Measurements from ENCODE around the gene FLVCR2. TPM values are rescaled to one million over a fixed set of nuclear protein-coding genes. Genes with fewer than 3 reads are reported as not detected.

FLVCR2 gene
- total and polyA plus RNA-seq, 4 experiments from 2014 or later: 1.9 to 4.1 (median 3.2) TPM

GRCh38 chr14:75660630-75661498 lies 82.4 kb downstream of the FLVCR2 start, which contains the start of the genes ERG28 and TTLL5:
Gene ERG28, minus strand, starts transcription at chr14:75660876. Its CDS starts 3,374 bp downstream, at chr14:75657502.
Gene TTLL5, plus strand, starts transcription at chr14:75661246. Its CDS starts 1,904 bp downstream, at chr14:75663150.
- Histone ChIP-seq H3K27me3 (ENCODE audit: insufficient read depth, low read length) (no peaks in the 10 kb centered on the region), H3K4me1 (ENCODE audit: insufficient read depth, low read length) (peaks cover 20% of the 10 kb centered on the region), H3K9me3 (ENCODE audit: control insufficient read depth in 1 of 2, low read length in 2 of 2) (no peaks in the 10 kb centered on the region), H3K4me3 (ENCODE audit: low read length in 2 of 2) (peak within 1 kb of the TSS; percentile 92 to 95), H3K27ac (ENCODE audit: low read depth, low read length) (peak within 1 kb of the TSS; percentile 88), H3K36me3 (ENCODE audit: insufficient read depth, low read length) (peaks cover 12% of the 10 kb centered on the region)
- CTCF ChIA-PET (ENCODE audit: partially characterized antibody): interaction anchor here (0.8 to 14.1 kb wide), 4 partner anchors 9 to 100 kb away, joined by 3 to 388 read pairs (median 7); partner anchors contain the start of gene FLVCR2
- peaks cover 12 to 44% (median 28%) of the 10 kb centered on the region in 4 donors for H3K4me1 Mint-ChIP-seq
- H3K4me3 Mint-ChIP-seq: peak within 1 kb of the TSS; percentile 93 to 99 (median 96)
- no peaks in the 10 kb centered on the region for H3K9me3 Mint-ChIP-seq
- DNase-seq: peak; percentile 97 to 99 (median 98)
- intact Hi-C loops (cut with micrococcal nuclease): loop anchor here (1.0 to 10.0 kb wide), 9 partner anchors 139 to 1358 kb away; partner anchors contain the start of genes ABCD4, BATF, GPATCH2L and IFT43
- H3K27me3 Mint-ChIP-seq: no peaks in the 10 kb centered on the region
- POLR2A ChIA-PET (ENCODE audit: partially characterized antibody): interaction anchor here (0.6 to 2.8 kb wide), 14 partner anchors 14 to 1042 kb away, joined by 3 to 14 read pairs (median 4); partner anchors contain the start of genes BATF, FLVCR2, NEK9 and TGFB3
- peak within 1 kb of the TSS; percentile 96 to 99 (median 98) for H3K27ac Mint-ChIP-seq
- H3K36me3 Mint-ChIP-seq: peaks cover 0 to 32% of the 10 kb centered on the region in 2 donors

DNA sequence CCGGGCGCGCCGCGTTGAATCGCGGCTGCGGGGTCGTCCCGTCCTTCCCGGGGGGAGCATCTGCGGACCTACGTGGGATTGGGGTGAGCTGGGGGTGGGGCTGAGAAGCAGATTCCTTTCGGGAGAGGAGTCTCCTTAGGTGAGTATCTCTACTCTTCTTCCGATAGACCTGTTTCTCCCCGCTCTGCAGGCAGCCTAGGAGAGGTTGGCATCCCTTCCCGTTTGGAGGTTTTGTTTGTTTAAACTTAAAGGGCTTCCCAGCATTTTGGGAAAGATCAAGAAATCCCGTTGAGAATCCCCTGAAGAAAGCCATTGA lies 83.0 kb downstream of the FLVCR2 start:
- Mint-ChIP-seq H3K27ac (peak overlapping the region; percentile 96 to 99 (median 98)), H3K27me3 (no peaks in the 10 kb centered on the region), H3K4me1 (peaks cover 12 to 44% (median 28%) of the 10 kb centered on the region in 4 donors), H3K9me3 (no peaks in the 10 kb centered on the region), H3K4me3 (peak overlapping the region; percentile 93 to 99 (median 96)), H3K36me3 (peaks cover 2 to 29% of the 10 kb centered on the region in 2 donors)
- Histone ChIP-seq H3K4me3 (ENCODE audit: low read length in 2 of 2) (peak overlapping the region; percentile 92 to 95), H3K36me3 (ENCODE audit: insufficient read depth, low read length) (peaks cover 9% of the 10 kb centered on the region), H3K27me3 (ENCODE audit: insufficient read depth, low read length) (no peaks in the 10 kb centered on the region), H3K4me1 (ENCODE audit: insufficient read depth, low read length) (peaks cover 20% of the 10 kb centered on the region), H3K9me3 (ENCODE audit: control insufficient read depth in 1 of 2, low read length in 2 of 2) (no peaks in the 10 kb centered on the region), H3K27ac (ENCODE audit: low read depth, low read length) (peak overlapping the region; percentile 88)
- intact Hi-C loops (cut with micrococcal nuclease): loop anchor here (1.0 to 10.0 kb wide), 9 partner anchors 139 to 1359 kb away; partner anchors contain the start of genes ABCD4, BATF, GPATCH2L and IFT43
- DNase-seq: no peak
- POLR2A ChIA-PET (ENCODE audit: partially characterized antibody): interaction anchor here (0.6 to 2.8 kb wide), 9 partner anchors 83 to 1043 kb away, joined by 3 to 14 read pairs (median 5); partner anchors contain the start of genes BATF, FLVCR2 and TGFB3
- CTCF ChIA-PET (ENCODE audit: partially characterized antibody): interaction anchor here (1.8 to 14.1 kb wide), 2 partner anchors 10 to 86 kb away, joined by 10 to 388 read pairs; partner anchors contain the start of gene FLVCR2

DNA sequence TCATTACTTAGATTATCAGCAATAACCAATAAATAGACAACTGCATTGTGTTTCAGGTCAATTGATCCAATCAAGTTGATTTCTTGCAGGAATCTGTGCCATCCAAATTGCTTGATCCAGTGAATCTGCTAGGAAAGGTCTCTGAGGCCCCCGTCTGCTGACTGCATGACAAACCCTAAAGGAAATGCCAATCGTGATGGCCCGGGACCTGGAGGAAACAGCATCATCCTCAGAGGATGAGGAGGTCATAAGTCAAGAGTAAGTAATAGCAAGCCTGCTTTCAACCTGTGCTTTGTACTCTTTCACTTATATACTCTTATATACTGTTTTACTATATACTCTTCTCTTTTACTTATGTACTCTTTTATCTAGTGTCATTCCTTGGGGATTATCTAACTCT lies 84.5 kb downstream of the FLVCR2 start:
- Mint-ChIP-seq H3K4me3 (peak overlapping the region; percentile 31 to 81 (median 49)), H3K27me3 (no peaks in the 10 kb centered on the region), H3K27ac (peak overlapping the region in 4 of 7 donors; percentile 16 to 96 (median 60)), H3K36me3 (peaks cover 5 to 26% of the 10 kb centered on the region in 2 donors), H3K9me3 (no peaks in the 10 kb centered on the region), H3K4me1 (peaks cover 10 to 39% (median 26%) of the 10 kb centered on the region in 4 donors)
- H3K4me1 ChIP-seq (ENCODE audit: insufficient read depth, low read length): peaks cover 17% of the 10 kb centered on the region
- intact Hi-C loops (cut with micrococcal nuclease): loop anchor here (5.0 to 10.0 kb wide), 3 partner anchors 324 to 1048 kb away; partner anchors contain the start of genes IFT43, LTBP2 and NEK9
- H3K36me3 ChIP-seq (ENCODE audit: insufficient read depth, low read length): no peaks in the 10 kb centered on the region
- H3K4me3 ChIP-seq (ENCODE audit: low read length in 2 of 2): no peak overlapping the region
- CTCF ChIA-PET (ENCODE audit: partially characterized antibody): interaction anchor here (1.6 to 2.9 kb wide), 2 partner anchors 9 to 46 kb away, joined by 4 to 19 read pairs; no protein-coding TSS in a partner anchor
- no peak for DNase-seq
- POLR2A ChIA-PET (ENCODE audit: partially characterized antibody): no interaction called here
- H3K9me3 ChIP-seq (ENCODE audit: control insufficient read depth in 1 of 2, low read length in 2 of 2): no peaks in the 10 kb centered on the region
- no peaks in the 10 kb centered on the region for H3K27me3 ChIP-seq (ENCODE audit: insufficient read depth, low read length)
- H3K27ac ChIP-seq (ENCODE audit: low read depth, low read length): no peak overlapping the region

GRCh38 chr14:75667099-75667765 lies 88.8 kb downstream of the FLVCR2 start:
- peaks cover 0 to 8% (median 4%) of the 10 kb centered on the region in 4 donors for H3K4me1 Mint-ChIP-seq
- no peaks in the 10 kb centered on the region for H3K9me3 Mint-ChIP-seq
- H3K27ac Mint-ChIP-seq: no peak overlapping the region
- Histone ChIP-seq H3K4me3 (ENCODE audit: low read length in 2 of 2) (no peak overlapping the region), H3K4me1 (ENCODE audit: insufficient read depth, low read length) (no peaks in the 10 kb centered on the region), H3K27me3 (ENCODE audit: insufficient read depth, low read length) (no peaks in the 10 kb centered on the region), H3K27ac (ENCODE audit: low read depth, low read length) (no peak overlapping the region), H3K9me3 (ENCODE audit: control insufficient read depth in 1 of 2, low read length in 2 of 2) (no peaks in the 10 kb centered on the region), H3K36me3 (ENCODE audit: insufficient read depth, low read length) (no peaks in the 10 kb centered on the region)
- ChIA-PET POLR2A (ENCODE audit: partially characterized antibody) (no interaction called here), CTCF (ENCODE audit: partially characterized antibody) (interaction anchor here (1.1 kb wide), 1 partner anchor 10 kb away, joined by 4 read pairs; no protein-coding TSS in a partner anchor)
- no peak for DNase-seq
- peaks cover 36 to 39% of the 10 kb centered on the region in 2 donors for H3K36me3 Mint-ChIP-seq
- no peak overlapping the region for H3K4me3 Mint-ChIP-seq
- intact Hi-C loops (cut with micrococcal nuclease): loop anchor here (10.0 kb wide), 1 partner anchor 1052 kb away; the partner anchor contains the start of gene LTBP2
- no peaks in the 10 kb centered on the region for H3K27me3 Mint-ChIP-seq

DNA sequence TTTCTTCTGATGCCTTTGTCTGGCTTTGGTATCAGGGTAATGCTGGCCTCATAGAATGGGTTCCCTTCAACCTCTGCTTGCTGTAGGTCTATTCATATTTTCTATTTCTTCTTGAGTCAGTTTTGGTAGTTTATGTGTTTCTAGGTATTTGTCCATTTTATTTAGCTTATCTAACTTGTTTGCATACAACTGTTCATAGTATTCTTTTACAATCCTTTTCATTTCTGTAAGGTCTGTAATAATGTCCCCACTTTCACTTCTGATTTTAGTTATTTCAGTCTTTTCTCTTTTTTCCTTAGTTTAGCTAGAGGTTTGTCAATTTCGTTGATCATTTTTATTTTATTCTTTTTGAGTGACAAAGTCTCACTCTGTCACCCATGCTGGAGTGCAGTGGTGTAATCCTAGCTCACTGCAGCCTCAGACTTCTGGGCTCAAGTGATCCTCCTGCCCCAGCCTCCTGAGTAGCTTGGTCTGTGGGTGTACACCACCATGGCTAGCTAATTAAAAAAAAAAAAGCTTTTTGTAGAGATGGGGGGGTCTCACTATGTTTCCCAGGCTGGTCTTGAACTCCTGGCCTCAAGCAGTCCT lies 94.3 kb downstream of the FLVCR2 start:
- H3K36me3 ChIP-seq (ENCODE audit: insufficient read depth, low read length): no peaks in the 10 kb centered on the region

GRCh38 chr14:75673345-75674035 lies 95.1 kb downstream of the FLVCR2 start:
- DNase-seq: no peak
- Histone ChIP-seq H3K4me3 (ENCODE audit: low read length in 2 of 2) (no peak overlapping the region), H3K27me3 (ENCODE audit: insufficient read depth, low read length) (no peaks in the 10 kb centered on the region), H3K4me1 (ENCODE audit: insufficient read depth, low read length) (no peaks in the 10 kb centered on the region), H3K36me3 (ENCODE audit: insufficient read depth, low read length) (no peaks in the 10 kb centered on the region), H3K27ac (ENCODE audit: low read depth, low read length) (no peak overlapping the region), H3K9me3 (ENCODE audit: control insufficient read depth in 1 of 2, low read length in 2 of 2) (no peaks in the 10 kb centered on the region)
- peaks cover 0 to 12% (median 5%) of the 10 kb centered on the region in 4 donors for H3K4me1 Mint-ChIP-seq
- intact Hi-C loops (cut with micrococcal nuclease): no loop called here
- peak overlapping the region in 1 of 7 donors; percentile 0 for H3K27ac Mint-ChIP-seq
- H3K27me3 Mint-ChIP-seq: no peaks in the 10 kb centered on the region
- H3K36me3 Mint-ChIP-seq: peaks cover 44 to 52% of the 10 kb centered on the region in 2 donors
- no peak overlapping the region for H3K4me3 Mint-ChIP-seq
- ChIA-PET CTCF (ENCODE audit: partially characterized antibody) (interaction anchor here (0.5 to 3.5 kb wide), 3 partner anchors 19 to 96 kb away, joined by 5 to 15 read pairs (median 5); no protein-coding TSS in a partner anchor), POLR2A (ENCODE audit: partially characterized antibody) (no interaction called here)
- peaks cover 0 to 4% (median 2%) of the 10 kb centered on the region in 8 donors for H3K9me3 Mint-ChIP-seq

More for the DNA sequence above, 94.3 kb downstream of the FLVCR2 start:
- H3K36me3 Mint-ChIP-seq: peaks cover 48 to 53% of the 10 kb centered on the region in 2 donors
- H3K9me3 ChIP-seq (ENCODE audit: control insufficient read depth in 1 of 2, low read length in 2 of 2): no peaks in the 10 kb centered on the region
- no peaks in the 10 kb centered on the region for H3K4me1 ChIP-seq (ENCODE audit: insufficient read depth, low read length)
- H3K27ac Mint-ChIP-seq: no peak overlapping the region
- peaks cover 0 to 4% (median 2%) of the 10 kb centered on the region in 8 donors for H3K9me3 Mint-ChIP-seq
- H3K4me1 Mint-ChIP-seq: peaks cover 0 to 5% (median 3%) of the 10 kb centered on the region in 4 donors
- H3K4me3 ChIP-seq (ENCODE audit: low read length in 2 of 2): no peak overlapping the region
- H3K4me3 Mint-ChIP-seq: no peak overlapping the region
- intact Hi-C loops (cut with micrococcal nuclease): no loop called here
- H3K27me3 Mint-ChIP-seq: no peaks in the 10 kb centered on the region
- no peak for DNase-seq
- H3K27me3 ChIP-seq (ENCODE audit: insufficient read depth, low read length): no peaks in the 10 kb centered on the region
- H3K27ac ChIP-seq (ENCODE audit: low read depth, low read length): no peak overlapping the region
- POLR2A ChIA-PET (ENCODE audit: partially characterized antibody): no interaction called here
- CTCF ChIA-PET (ENCODE audit: partially characterized antibody): interaction anchor here (1.1 to 3.5 kb wide), 2 partner anchors 18 to 95 kb away, joined by 5 to 15 read pairs; no protein-coding TSS in a partner anchor

Measured in CD4-positive, alpha-beta memory T cell (primary cell).